ENCODE data around the gene SLA2. TPM values are rescaled to one million over a fixed set of nuclear protein-coding genes. Genes with fewer than 3 reads are reported as not detected.
A peak's percentile ranks its signal among the peaks of the same experiment; 100 is the strongest.
"Not testable (repeated sequence)": the region's sequence is repeated elsewhere in the genome, so short reads cannot be mapped to it uniquely, and the experiment has no call there.

SLA2 gene
- total RNA-seq, 2 donors from 2014 or later: 0.89 to 1.3 TPM

DNA sequence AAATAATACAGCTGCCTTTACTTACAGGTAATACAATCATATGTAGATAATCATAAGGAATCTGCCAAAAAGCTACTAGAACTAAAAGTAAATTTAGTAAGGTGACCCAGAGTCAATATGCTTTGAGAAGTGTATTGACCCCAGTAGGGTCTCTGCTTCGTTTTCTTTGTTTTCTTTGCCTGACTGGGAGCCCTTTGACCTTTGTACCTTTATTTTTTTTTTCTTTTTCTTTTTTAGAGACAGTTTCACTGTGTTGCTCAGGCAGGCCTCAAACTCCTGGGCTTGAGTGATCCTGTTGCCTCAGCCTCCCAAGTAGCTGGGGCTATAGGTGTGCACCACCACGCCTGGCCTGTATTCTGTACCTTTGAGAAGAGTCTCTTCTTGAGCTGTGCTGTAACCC, 22.6 kb downstream of the SLA2 start:
- ATAC-seq: no peak
- intact Hi-C loops (cut with DNase I, micrococcal nuclease): no loop called here

DNA sequence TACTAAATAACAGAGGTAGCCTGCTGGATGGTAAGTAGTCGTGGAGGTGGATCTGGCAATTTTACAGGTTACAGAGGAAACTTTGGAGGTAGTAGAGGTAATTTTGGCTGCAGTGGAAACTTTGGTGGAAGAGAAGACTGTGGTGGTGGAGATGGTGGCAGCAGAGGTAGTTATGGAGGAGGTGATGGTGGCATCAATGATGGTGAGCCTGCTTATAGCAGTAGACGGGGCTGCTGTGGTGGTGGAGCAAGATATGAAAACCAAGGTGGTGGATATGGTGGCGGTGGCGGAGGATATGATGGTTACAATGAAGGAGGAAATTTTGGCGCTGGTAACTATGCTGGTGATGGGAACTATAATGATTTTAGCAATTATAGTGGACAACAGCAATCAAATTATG, 25.1 kb downstream of the SLA2 start:
- intact Hi-C loops (cut with DNase I, micrococcal nuclease): no loop called here
- no peak for ATAC-seq

More for the DNA sequence above, 22.6 kb downstream of the SLA2 start:
- DNase-seq: no peak

DNA sequence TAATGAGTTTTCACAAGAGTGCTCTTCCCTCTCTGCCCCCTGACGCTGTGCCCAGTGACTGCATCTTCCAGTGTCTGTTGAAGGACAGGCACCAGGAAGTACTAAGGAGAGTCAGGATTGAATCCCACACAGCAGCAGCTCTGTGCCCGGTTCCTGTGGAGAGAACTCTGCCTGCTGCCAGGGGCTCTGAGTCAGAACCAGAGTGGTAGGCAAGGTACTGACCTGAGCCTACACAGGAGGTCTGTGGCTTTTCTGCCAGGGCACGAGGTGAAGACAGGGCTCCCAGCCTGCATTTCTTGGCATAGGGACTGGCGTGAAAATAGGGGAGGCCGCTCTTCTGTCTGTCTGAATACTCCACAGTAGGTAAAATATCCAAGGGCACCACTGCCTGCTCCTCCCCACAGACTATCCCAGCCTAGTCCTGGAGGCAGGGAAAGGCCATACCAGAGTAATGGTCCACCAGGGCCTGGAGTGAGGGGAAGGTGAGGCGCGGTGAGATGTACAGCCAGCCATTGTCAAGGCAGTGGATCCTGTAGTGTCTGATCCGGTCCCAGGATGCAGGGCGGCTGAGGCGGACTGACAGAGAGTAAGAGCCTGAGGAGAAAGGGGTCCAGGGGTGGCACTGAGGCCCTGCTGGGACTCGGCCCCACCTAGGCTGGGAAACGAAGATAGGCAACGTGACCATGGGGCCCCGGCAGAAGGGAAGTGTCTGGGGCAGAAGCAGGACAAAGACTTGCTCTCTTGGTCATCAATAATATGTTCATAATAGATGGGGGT, 31.0 kb downstream of the SLA2 start:
- intact Hi-C loops (cut with DNase I, micrococcal nuclease): no loop called here
- DNase-seq (no peak), ATAC-seq (no peak)

More for the DNA sequence above, 25.1 kb downstream of the SLA2 start:
- no peak for DNase-seq

DNA sequence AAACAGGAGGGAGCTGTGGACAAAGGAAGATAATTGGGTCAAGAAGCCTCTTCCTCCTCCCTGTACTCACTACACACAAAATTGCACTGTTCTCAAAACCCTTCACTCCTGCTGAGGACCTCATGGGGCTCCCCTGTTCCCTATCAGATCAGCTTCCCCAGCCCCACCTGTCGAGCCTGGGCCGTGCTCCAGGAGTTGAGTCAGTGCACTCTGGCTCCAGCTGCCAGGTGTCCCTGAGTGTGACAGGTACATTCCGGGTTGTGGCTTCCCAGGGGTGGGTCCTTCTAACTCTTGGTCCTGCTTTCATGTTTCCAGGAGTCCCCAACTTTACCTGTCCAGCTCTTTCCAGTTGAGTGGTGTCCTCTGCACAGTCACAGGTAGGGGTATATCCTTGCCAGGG, 32.0 kb downstream of the SLA2 start:
- intact Hi-C loops (cut with DNase I, micrococcal nuclease): no loop called here
- DNase-seq (peak; percentile 29 to 47), ATAC-seq (peak; percentile 63)

DNA sequence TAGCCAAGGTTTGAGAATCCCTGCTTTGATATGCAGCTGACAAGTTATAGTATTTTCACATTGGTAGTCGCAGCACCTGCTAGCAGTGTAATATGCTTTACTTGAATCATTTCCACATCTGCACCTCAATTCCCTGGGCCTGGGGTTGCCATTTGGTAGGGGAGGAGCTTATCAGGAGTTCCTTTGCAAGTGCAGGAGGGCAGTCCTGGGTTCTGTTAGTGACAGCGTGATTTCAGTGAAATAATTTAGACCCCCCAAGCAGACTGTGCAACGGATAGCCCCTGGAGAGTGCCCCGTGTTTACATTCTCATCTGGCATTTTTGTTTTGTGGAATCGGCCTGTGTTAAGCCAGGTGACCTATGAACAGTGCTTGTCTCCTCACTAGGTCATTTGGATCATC, 34.4 kb downstream of the SLA2 start:
- ATAC-seq: no peak
- DNase-seq: no peak
- intact Hi-C loops (cut with DNase I, micrococcal nuclease): no loop called here

DNA sequence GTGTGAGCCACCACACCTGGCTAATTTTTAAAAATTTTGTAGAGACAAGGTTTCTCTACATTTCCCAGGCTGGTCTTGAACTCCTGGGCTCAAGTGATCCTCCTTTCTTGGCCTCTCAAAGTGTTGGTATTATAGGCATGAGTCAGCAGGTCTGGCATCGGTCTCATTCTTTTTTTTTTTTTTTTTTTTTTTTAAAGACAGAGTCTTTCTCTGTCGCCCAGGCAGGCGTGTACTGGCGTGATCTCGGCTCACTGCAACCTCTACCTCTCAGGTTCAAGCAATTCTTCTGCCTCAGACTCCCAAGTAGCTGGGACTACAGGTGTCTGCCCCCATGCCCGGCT, 37.6 kb downstream of the SLA2 start:
- intact Hi-C loops (cut with DNase I, micrococcal nuclease); ATAC-seq; DNase-seq: not testable (repeated sequence)

DNA sequence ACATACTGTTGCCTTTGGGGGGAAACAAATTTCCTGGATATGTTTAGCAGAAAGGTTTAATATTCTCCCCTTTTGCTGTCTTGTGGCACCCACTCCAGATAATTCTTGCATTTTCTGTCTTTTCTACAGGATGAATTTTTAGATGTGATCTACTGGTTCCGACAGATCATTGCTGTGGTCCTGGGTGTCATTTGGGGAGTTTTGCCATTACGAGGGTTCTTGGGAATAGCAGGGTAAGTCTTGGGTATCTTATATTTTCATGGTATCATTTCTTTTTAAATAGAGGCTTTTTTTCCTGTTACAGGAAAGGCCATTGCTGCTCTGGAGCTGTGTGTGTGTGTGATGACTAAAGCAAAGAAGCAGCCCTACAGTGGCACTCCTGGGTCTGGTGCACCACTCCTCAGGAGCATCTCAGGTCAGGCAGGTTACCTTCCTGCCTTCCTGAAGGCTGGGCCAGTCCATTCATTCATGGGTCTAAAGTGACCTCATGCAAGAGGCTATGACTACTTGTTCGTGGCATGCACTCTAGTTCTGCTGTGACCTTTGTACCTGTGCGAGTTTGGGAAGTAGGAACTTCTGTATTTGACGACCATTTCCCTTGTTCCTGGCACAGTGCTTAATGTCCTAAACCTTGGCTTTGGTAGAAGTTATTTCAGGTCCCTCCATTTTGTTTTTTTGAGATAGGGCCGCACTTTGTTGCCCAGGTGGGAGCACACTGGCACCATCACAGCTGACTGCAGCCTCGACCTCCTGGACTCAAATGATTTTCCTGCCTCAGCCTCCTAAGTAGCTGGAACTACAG, 38.2 kb downstream of the SLA2 start:
- DNase-seq (peak in 1 of 2 donors; percentile 70), ATAC-seq (peak; percentile 52)
- intact Hi-C loops (cut with DNase I, micrococcal nuclease): no loop called here

DNA sequence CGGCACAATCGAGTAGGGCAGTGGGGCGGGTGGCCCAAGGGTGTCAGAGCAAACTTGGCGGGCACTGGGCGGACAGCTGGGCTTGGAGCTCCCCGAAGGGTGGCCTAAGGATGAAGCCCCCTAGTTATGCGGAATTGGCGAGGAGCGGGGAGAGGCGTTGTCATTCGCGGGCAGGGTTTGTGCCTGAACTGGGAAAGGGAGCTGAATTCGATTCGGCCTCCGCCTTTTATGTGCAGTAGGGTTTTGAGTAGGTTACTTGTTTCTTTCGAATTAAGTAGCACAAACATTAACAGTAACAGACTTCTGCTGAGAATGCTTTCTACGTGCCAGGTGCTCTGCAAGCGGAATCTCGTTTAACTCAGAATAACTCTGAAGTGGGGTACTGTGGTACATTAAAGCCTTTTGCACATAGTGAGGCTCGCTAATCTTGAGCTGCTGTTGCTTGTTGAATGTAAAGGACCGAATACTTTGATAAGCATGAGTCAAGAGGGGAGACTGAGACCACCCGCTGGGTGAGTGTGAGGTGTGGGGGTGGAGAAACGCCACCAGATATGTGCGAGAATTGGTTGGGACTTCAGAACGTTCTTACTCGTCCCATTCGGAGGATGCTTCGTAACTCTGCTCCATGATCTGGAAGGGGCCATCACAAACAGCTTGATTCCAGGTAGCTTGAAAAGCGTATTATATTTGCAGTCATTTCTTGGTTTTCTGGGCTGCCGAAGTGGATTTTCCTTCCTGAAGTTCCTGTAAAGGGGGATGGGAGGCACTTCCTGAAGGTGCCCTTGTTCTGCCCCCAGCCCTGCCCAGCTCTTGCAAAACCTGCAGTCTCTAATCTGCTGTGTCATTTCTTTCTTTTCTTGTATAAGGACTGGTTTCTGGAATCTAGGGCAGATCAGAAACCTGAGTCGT, 39.6 kb downstream of the SLA2 start:
- ATAC-seq (peak; percentile 42), DNase-seq (peak; percentile 37 to 58)
- intact Hi-C loops (cut with DNase I, micrococcal nuclease): no loop called here

DNA sequence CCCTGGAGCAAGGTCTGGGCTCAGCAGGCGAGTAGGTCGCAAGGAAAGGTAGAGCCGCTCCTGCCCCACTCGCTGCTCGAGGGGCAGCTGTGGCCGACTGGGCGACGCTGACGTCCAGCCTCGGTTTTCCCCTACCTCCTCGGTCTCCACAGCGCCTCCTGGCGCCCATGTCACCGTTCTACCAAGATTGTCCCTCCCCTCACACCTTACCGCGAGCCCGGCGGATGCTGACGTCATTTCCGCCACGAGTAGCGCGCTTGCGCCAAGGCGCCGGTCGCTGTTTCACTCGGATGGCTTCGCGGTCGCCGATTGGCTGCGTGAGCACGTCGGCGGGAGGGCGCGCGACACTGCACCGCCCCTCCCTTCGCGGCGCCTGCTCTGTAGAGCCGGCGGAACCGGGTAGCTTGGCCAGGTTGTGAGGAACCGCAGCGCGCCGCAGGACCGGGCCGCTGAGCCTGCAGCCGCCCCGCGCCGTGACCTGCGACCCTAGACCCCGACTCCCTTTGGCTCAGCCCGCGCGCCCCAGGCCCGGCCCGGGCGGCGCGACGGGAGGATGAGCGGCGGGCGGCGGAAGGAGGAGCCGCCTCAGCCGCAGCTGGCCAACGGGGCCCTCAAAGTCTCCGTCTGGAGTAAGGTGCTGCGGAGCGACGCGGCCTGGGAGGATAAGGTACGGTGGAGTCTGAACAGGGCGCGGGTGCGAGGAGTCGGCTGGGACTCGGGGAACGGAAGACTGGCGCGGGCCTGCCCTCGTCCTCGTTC, 40.4 kb downstream of the SLA2 start, which contains the start of gene RAB5IF:
Gene RAB5IF, plus strand, starts transcription at position 381 of the 759 bp plus-strand sequence. Its CDS starts 173 bp downstream, at position 554.
- intact Hi-C loops (cut with DNase I, micrococcal nuclease): no loop called here
- ATAC-seq (peak; percentile 87), DNase-seq (peak; percentile 98 to 99)

DNA sequence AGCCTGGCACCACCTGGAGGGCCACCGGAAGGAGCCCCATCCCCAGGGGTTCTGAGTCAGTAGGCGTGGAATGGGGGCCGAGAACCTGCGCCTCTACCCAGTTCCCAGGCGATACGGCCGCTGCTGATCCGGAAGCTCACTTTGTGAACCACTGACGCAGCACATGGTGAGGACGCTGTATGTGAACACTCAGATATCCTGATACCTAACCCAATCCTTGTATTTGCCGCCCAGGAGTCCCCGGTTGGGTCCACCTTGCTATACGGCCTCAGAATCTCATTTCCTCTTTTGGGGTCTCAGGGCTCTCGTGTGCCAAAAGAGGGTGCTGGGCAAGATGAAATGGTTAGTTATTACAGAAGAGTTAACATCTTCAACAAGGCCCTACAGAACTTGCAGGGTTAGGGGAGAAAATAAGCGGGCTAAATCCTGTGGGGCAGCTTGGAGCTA, 41.0 kb downstream of the SLA2 start:
- intact Hi-C loops (cut with DNase I, micrococcal nuclease): loop anchor here in 1 of 2 donors (5.0 kb wide), 1 partner anchor 48 kb away; no protein-coding TSS in a partner anchor
- DNase-seq (peak; percentile 55 to 62), ATAC-seq (no peak)

DNA sequence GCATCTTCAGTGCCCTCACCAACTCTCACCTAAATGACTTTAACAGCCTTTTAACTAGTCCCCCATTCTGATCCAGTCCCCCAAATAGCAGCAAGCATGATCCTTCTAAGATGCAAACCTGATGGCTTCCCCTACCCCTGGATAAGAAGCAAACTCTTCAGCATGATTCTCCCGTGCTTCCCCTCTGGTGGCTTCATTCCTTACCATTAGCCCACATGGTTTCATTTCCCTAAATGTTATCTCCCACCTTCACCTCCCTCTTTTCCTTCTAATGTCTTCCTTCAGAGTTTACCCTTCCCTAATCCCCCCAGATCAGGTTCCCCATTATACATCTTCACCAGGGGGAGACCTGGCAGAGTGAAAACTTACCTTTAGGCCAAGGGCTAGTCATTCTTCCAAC, 44.5 kb downstream of the SLA2 start:
- DNase-seq (no peak), ATAC-seq (no peak)
- intact Hi-C loops (cut with DNase I, micrococcal nuclease): loop anchor here in 1 of 2 donors (5.0 kb wide), 1 partner anchor 44 kb away; no protein-coding TSS in a partner anchor

DNA sequence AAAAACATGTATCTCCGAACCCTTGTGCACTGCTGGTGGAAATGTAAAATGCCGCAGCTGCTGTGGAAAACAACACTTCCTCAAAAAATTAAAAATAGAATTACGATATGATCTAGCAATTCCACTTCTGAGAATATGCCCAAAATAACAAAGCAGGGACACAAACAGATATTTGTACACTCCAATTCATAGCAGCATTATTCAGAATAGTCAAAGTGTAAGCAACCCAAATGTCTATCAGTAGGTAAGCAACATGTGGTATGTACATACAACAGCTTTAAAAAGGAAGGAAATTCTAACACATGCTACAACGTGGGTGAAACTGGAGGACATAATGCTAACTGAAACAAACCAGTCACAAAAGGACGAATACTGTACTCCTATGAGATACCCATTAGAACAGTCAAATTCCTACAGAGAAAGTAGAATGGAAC, 46.1 kb downstream of the SLA2 start:
- ATAC-seq (no peak), DNase-seq (no peak)
- intact Hi-C loops (cut with DNase I, micrococcal nuclease): loop anchor here in 1 of 2 donors (5.0 kb wide), 1 partner anchor 43 kb away; no protein-coding TSS in a partner anchor

DNA sequence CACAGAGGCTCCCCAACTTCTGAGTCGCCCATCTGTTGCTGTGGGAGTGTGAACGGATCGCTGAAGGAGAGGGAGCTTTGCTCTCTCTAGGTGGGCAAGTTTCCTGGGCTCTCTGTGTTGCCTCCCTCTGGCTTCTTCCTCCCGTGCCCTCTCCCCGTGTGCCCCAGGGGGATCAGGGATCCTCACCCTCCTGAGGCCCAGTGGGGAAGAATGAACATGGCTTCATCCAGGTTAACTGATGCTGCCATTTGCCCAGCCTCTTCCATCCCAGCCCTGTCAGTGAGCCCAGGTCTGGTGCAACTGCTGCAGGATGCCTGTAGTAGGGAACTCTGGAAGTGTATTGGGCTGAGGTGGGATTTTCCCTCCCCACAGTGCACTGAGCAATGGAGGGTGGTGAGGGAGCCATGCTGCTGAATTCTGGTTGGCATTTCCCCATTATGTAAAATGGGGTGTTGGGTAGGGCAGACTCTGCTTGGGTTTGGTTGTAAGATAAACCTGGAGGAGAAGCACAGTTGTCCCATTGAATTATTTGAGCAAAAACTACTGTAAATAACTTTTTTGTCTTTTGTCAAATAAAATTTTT, 52.6 kb downstream of the SLA2 start:
- intact Hi-C loops (cut with DNase I, micrococcal nuclease): no loop called here
- no peak for ATAC-seq
- DNase-seq: no peak

DNA sequence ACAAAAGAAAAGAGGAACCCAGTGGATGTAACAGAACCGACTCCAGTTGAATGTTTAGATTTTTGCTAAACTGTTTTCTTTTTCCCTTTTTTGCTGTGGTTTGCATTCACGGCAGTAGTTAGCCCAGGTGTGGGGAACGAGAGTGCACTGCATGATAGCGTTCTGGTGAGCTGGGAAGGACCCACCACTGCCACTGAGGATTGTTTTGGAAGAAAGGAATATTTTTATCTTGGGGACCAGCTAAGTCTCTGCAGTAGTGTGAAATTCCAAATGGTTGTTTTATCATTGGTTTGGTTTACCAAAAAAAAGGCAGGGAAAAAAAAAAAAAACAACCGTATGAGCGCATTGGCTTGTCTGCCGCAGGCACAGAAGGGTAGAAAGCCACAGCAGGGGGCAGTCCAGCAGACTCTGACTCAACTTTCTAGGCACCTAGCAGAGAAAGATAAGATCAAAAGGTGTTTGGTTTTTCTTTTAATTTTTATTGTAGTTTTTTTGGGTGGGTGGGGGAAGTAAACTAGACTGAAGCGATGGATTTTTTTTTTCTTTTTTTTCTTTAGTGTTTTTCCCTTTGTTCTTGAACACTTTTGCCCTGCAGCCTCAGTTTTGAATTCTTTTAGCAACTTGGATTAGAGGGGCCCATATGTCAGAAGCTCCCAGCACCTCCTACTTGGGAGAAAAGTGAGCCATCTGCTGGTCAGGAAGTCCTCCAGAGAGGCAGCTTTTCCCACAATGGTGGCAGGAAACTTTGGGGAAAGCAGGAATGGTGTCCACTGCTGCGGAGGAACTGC, 53.9 kb downstream of the SLA2 start:
- ATAC-seq (peak; percentile 51), DNase-seq (no peak)

DNA sequence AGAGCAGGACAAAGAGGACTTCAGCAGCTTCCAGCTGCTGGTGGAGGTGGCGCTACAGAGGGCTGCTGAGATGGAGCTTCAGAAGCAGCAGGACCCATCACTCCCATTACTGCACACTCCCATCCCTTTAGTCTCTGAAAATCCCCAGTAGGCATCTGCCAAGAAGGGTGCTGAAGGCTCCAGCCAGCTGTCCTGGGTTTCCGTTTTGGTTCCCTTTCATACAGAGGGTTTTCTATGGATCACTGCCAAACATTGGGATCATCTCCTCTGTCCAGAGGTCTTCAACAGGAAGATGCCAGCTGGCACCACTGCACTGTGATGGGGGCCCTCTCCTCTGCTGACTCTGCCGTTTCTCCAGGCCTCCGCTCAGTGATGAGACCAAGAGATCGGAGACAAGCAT, 54.7 kb downstream of the SLA2 start:
- intact Hi-C loops (cut with DNase I, micrococcal nuclease): no loop called here
- DNase-seq: no peak
- no peak for ATAC-seq

More for the DNA sequence above, 53.9 kb downstream of the SLA2 start:
- intact Hi-C loops (cut with DNase I, micrococcal nuclease): no loop called here

DNA sequence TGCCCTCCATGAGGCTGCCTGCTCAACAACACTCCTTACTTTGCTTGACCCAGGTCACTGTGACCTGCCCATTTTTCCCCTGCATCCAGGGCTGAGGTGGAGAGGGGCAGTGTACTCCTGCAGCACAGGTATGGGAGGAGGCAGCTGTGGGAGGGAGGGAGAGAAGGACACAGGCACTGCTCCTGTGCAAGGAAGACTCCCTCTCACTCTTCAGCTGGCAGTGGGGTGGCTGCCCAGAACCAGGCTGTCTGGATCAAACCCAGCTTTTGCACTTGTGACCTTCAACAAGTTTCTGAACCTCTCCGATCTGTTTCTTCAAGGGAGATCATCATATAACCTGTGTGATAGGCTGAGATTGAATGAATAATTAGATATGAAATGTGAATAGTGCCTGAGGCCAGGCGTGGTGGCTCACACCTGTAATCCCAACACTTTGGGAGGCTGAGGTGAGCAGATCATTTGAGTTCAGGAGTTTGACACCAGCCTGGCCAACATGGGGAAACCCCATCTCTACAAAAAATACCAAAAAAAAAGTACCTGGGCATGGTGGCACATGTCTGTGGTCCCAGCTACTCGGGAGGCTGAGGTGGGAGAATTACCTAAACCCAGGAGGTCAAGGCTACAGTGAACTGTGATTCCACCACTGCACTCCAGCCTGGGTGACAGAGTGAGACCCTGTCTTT, 58.5 kb downstream of the SLA2 start:
- ATAC-seq (no peak), DNase-seq (no peak)
- intact Hi-C loops (cut with DNase I, micrococcal nuclease): no loop called here

All from left colon (tissue), 2 donors.